CD14-positive monocyte (primary cell): ENCODE data around the gene TOM1L2. TPM values are rescaled to one million over a fixed set of nuclear protein-coding genes. Genes with fewer than 3 reads are reported as not detected.

Experiments used
- DNase-seq, 3 donors: peaks; one replicate each; pipeline ENCODE4 v3.0.0-alpha.2; 2011 to 2022
- H2AFZ ChIP-seq: 2 replicates; pipeline ENCODE4 v1.6.0; 2012; ENCODE audit warnings: mild to moderate bottlenecking, low read depth, low read length, inconsistent platforms; ENCODE audit not compliant: insufficient read depth, poor library complexity, severe bottlenecking
- H3K27ac ChIP-seq, 2 donors: 1 replicate in 1 of 2; 2 replicates in 1 of 2; pipeline ENCODE4 v1.5.1; 2012 to 2013; ENCODE audit warnings: low read length in 2 of 2, control low read depth in 1 of 2, inconsistent platforms in 1 of 2, low read depth in 1 of 2, mild to moderate bottlenecking in 1 of 2
- H3K27me3 ChIP-seq, 2 donors: one replicate each; pipeline versions ENCODE4 v1.6.0 to v1.6.1; 2011 to 2013; ENCODE audit warnings: low read length in 2 of 2; ENCODE audit not compliant: control insufficient read depth in 2 of 2, insufficient read depth in 2 of 2
- H3K36me3 ChIP-seq, 2 donors: replicated peaks in 1 of 2; 1 replicate in 1 of 2; 2 replicates in 1 of 2; pipeline versions ENCODE4 v1.5.1 to v1.6.1; 2012 to 2013; ENCODE audit warnings: low read length in 2 of 2, control low read depth in 1 of 2, inconsistent platforms in 1 of 2, mild to moderate bottlenecking in 1 of 2; ENCODE audit not compliant: insufficient read depth in 2 of 2, control insufficient read depth in 1 of 2
- H3K4me1 ChIP-seq, 2 donors: 1 replicate in 1 of 2; 2 replicates in 1 of 2; pipeline versions ENCODE4 v1.5.1 to v1.6.1; 2012 to 2013; ENCODE audit warnings: low read length in 2 of 2, control low read depth in 1 of 2, inconsistent platforms in 1 of 2, mild to moderate bottlenecking in 1 of 2, moderate library complexity in 1 of 2; ENCODE audit not compliant: insufficient read depth in 2 of 2, control insufficient read depth in 1 of 2
- H3K4me2 ChIP-seq: replicated peaks from 2 replicates; pipeline ENCODE3; 2012; ENCODE audit warnings: low read length, moderate library complexity, mild to moderate bottlenecking; ENCODE audit not compliant: poor library complexity, severe bottlenecking; ENCODE audit errors: extremely low read depth
- H3K4me3 ChIP-seq, 3 experiments: fragments of 200-600 bp in 1 of 3; sonication (generic) in 1 of 3; replicated peaks in 1 of 3; 1 replicate in 2 of 3; 2 replicates in 1 of 3; pipeline ENCODE4 v1.5.1; 2011 to 2013; ENCODE audit warnings: low read length in 3 of 3, mild to moderate bottlenecking in 3 of 3, control low read depth in 2 of 3, low read depth in 2 of 3, inconsistent platforms in 1 of 3, moderate library complexity in 1 of 3
- H3K79me2 ChIP-seq: 2 replicates; pipeline ENCODE4 v1.6.0; 2012; ENCODE audit warnings: mild to moderate bottlenecking, control low read depth, inconsistent platforms, low read length, moderate library complexity; ENCODE audit not compliant: insufficient read depth
- H3K9ac ChIP-seq: 2 replicates; pipeline ENCODE4 v1.6.0; 2017; ENCODE audit warnings: low read length, mild to moderate bottlenecking; ENCODE audit not compliant: insufficient read depth, poor library complexity, severe bottlenecking
- H3K9me3 ChIP-seq, 2 donors: replicated peaks in 1 of 2; 1 replicate in 1 of 2; 2 replicates in 1 of 2; pipeline versions ENCODE4 v1.5.1 to v1.6.1; 2012 to 2013; ENCODE audit warnings: low read length in 2 of 2, control low read depth in 1 of 2; ENCODE audit not compliant: control insufficient read depth in 1 of 2, insufficient read depth in 1 of 2
- H4K20me1 ChIP-seq: 2 replicates; pipeline ENCODE4 v1.6.0; 2012; ENCODE audit warnings: mild to moderate bottlenecking, low read length, control low read depth, moderate library complexity; ENCODE audit not compliant: insufficient read depth
- H3K27ac Mint-ChIP-seq, 7 donors: one replicate each; pipeline ENCODE4 v1.8.0; 2020; ENCODE audit warnings: mild to moderate bottlenecking in 7 of 7, mixed read lengths in 7 of 7, moderate library complexity in 6 of 7, inconsistent platforms in 2 of 7
- H3K27me3 Mint-ChIP-seq, 3 donors: one replicate each; pipeline ENCODE4 v1.8.0; 2021 to 2022; ENCODE audit warnings: low read depth in 3 of 3, mild to moderate bottlenecking in 3 of 3, mixed read lengths in 3 of 3, moderate library complexity in 3 of 3, inconsistent platforms in 1 of 3
- H3K36me3 Mint-ChIP-seq, 2 donors: one replicate each; pipeline ENCODE4 v1.8.0; 2020; ENCODE audit warnings: mixed read lengths in 2 of 2, inconsistent platforms in 1 of 2, mild to moderate bottlenecking in 1 of 2
- H3K4me1 Mint-ChIP-seq: one replicate; pipeline ENCODE4 v1.8.0; 2020; ENCODE audit warnings: mild to moderate bottlenecking, mixed read lengths
- H3K4me3 Mint-ChIP-seq, 2 donors: one replicate each; pipeline ENCODE4 v1.8.0; 2020; ENCODE audit warnings: mild to moderate bottlenecking in 2 of 2, mixed read lengths in 2 of 2, moderate library complexity in 1 of 2
- H3K9me3 Mint-ChIP-seq, 7 donors: one replicate each; pipeline ENCODE4 v1.8.0; 2020 to 2022; ENCODE audit warnings: mixed read lengths in 7 of 7, mild to moderate bottlenecking in 6 of 7, moderate library complexity in 6 of 7, inconsistent platforms in 2 of 7
- CTCF ChIP-seq: fragments of 200-600 bp; IDR thresholded peaks from one replicate; pipeline ENCODE4 v1.8.0; 2022; ENCODE audit warnings: antibody characterized with exemption, mild to moderate bottlenecking
- WGBS: methylation state at CpG from one replicate; pipeline ENCODE4 v1.1.5; 2013; ENCODE audit warnings: missing lambda C conversion rate; ENCODE audit not compliant: insufficient coverage; 5-methylcytosine and 5-hydroxymethylcytosine counted together
- intact Hi-C, 2 donors: fragments of 100-400 bp; cut with micrococcal nuclease; formaldehyde crosslinking; loops; one replicate each; pipeline versions ENCODE4 v1.15.0 to v1.15.1; 2023
- polyA plus RNA-seq, 3 donors: library from polyadenylated mRNA; depleted of rRNA in 1 of 3; unstranded in 2 of 3; stranded (reverse) in 1 of 3; fragments of 300-500 nt in 2 of 3; fragments of >200 nt in 1 of 3; fragmentation: Illumina TruSeq in 2 of 3; gene quantifications; 1 replicate in 2 of 3; 2 replicates in 1 of 3; pipeline ENCODE4 v1.2.3, GENCODE V29; 2012 to 2021

TOM1L2 gene
- polyA plus RNA-seq, 3 donors = 1.7 to 28.2 (median 2.8) TPM

GRCh38 chr17:17830740-17831207 lies 141.4 kb downstream of the TOM1L2 start:
- H3K9me3 Mint-ChIP-seq = no peaks in the 10 kb centered on the region
- peaks cover 48% of the 10 kb centered on the region for H3K79me2 ChIP-seq
- H2AFZ ChIP-seq = no peak overlapping the region
- peak overlapping the region in 1 of 7 donors; percentile 2 for H3K27ac Mint-ChIP-seq
- no peaks in the 10 kb centered on the region for H3K27me3 ChIP-seq
- no peaks in the 10 kb centered on the region for H3K9me3 ChIP-seq
- H3K36me3 ChIP-seq = peaks cover 16 to 28% of the 10 kb centered on the region in 2 donors
- intact Hi-C loops = loop anchor here in 1 of 2 donors (10.0 kb wide), 1 partner anchor 146 kb away; the partner anchor contains the start of gene RAI1
- peaks cover 36% of the 10 kb centered on the region for H3K4me1 Mint-ChIP-seq
- no peak overlapping the region for H3K4me2 ChIP-seq
- H3K4me3 Mint-ChIP-seq = no peak overlapping the region
- peaks cover 35 to 37% of the 10 kb centered on the region in 2 donors for H3K4me1 ChIP-seq
- TF ChIP-seq CTCF = no peak
- no peak for DNase-seq
- no peak overlapping the region for H3K4me3 ChIP-seq
- H4K20me1 ChIP-seq = peaks cover 94% of the 10 kb centered on the region
- no peak overlapping the region for H3K27ac ChIP-seq
- peaks cover 28 to 46% of the 10 kb centered on the region in 2 donors for H3K36me3 Mint-ChIP-seq
- WGBS = 90% methylated on average over 6 of the region's 6 CpGs
- H3K9ac ChIP-seq = no peak overlapping the region
- peaks cover 0 to 2% (median under 1%) of the 10 kb centered on the region in 3 donors for H3K27me3 Mint-ChIP-seq

GRCh38 chr17:17830269-17830567 lies 142.0 kb downstream of the TOM1L2 start:
- H3K4me2 ChIP-seq = no peak overlapping the region
- H3K36me3 Mint-ChIP-seq = peaks cover 27 to 42% of the 10 kb centered on the region in 2 donors
- H3K4me1 ChIP-seq = peaks cover 35 to 37% of the 10 kb centered on the region in 2 donors
- H3K36me3 ChIP-seq = peaks cover 16 to 28% of the 10 kb centered on the region in 2 donors
- H3K9ac ChIP-seq = no peak overlapping the region
- peaks cover 36% of the 10 kb centered on the region for H3K4me1 Mint-ChIP-seq
- no peak overlapping the region for H3K4me3 Mint-ChIP-seq
- intact Hi-C loops = loop anchor here in 1 of 2 donors (10.0 kb wide), 1 partner anchor 145 kb away; the partner anchor contains the start of gene RAI1
- H3K27me3 ChIP-seq = no peaks in the 10 kb centered on the region
- peaks cover 42% of the 10 kb centered on the region for H3K79me2 ChIP-seq
- no peak overlapping the region for H3K27ac Mint-ChIP-seq
- peaks cover 94% of the 10 kb centered on the region for H4K20me1 ChIP-seq
- DNase-seq = no peak
- no peak for TF ChIP-seq CTCF
- peaks cover 0 to 2% (median 0%) of the 10 kb centered on the region in 3 donors for H3K27me3 Mint-ChIP-seq
- H2AFZ ChIP-seq = no peak overlapping the region
- H3K9me3 ChIP-seq = no peaks in the 10 kb centered on the region
- no peak overlapping the region for H3K27ac ChIP-seq
- no peak overlapping the region for H3K4me3 ChIP-seq
- 100% methylated on average over 1 of the region's 2 CpGs for WGBS
- H3K9me3 Mint-ChIP-seq = no peaks in the 10 kb centered on the region
